GM10248 (cell line): ENCODE results near the gene AMMECR1L.
"Not testable (repeated sequence)": the region's sequence is repeated elsewhere in the genome, so short reads cannot be mapped to it uniquely, and the experiment has no call there.

Experiments used
- CTCF ChIA-PET: fragments of 300-600 bp; sonication (Branson Sonifier 250); formaldehyde crosslinking; extraction: SDS; loops from one replicate; lab custom pipeline; 2021; ENCODE audit warnings: antibody characterized with exemption; lab: Yijun Ruan, JAX
- POLR2A ChIA-PET: fragments of 350-650 bp; sonication (Branson Sonifier 250); formaldehyde crosslinking; extraction: SDS; loops from one replicate; lab custom pipeline; 2020; ENCODE audit warnings: antibody characterized with exemption; lab: Yijun Ruan, JAX
- DNase-seq: peaks from one replicate; pipeline ENCODE4 v3.0.0; 2012; ENCODE audit errors: extremely low spot score
- CTCF ChIP-seq: IDR thresholded peaks from 2 replicates; pipeline ENCODE4 v1.5.1; 2012; ENCODE audit warnings: mild to moderate bottlenecking, low read depth; ENCODE audit errors: extremely low read depth, missing control alignments, control extremely low read depth

The AMMECR1L gene

GRCh38 chr2:127814677-127815076, 71.1 kb downstream of the AMMECR1L start:
- no peak for DNase-seq
- ChIA-PET CTCF (interaction anchor here (1.7 kb wide), 1 partner anchor 39 kb away, joined by 3 read pairs; no protein-coding TSS in a partner anchor), POLR2A (no interaction called here)
- TF ChIP-seq CTCF, result no peak

- DNase-seq, POLR2A ChIA-PET: not testable (repeated sequence)
- CTCF ChIA-PET, result interaction anchor here (0.6 to 1.5 kb wide), 2 partner anchors 45 to 71 kb away, joined by 3 to 4 read pairs; partner anchors contain the start of gene POLR2D
Measured at GRCh38 chr2:127812441-127812840, 73.3 kb downstream of the AMMECR1L start.
